IPS-15b (cell line): ENCODE results near the gene LRP1B.
"Not testable (repeated sequence)": the region's sequence is repeated elsewhere in the genome, so short reads cannot be mapped to it uniquely, and the experiment has no call there.

Source experiments
- H3K27me3 ChIP-seq: one replicate; pipeline ENCODE4 v1.6.1; 2013; ENCODE audit warnings: low read length; ENCODE audit not compliant: control insufficient read depth, insufficient read depth
- H3K36me3 ChIP-seq: one replicate; pipeline ENCODE4 v1.6.1; 2013; ENCODE audit warnings: low read length; ENCODE audit not compliant: control insufficient read depth, insufficient read depth
- H3K4me1 ChIP-seq: one replicate; pipeline ENCODE4 v1.6.1; 2013; ENCODE audit warnings: mild to moderate bottlenecking, low read length; ENCODE audit not compliant: control insufficient read depth, insufficient read depth
- H3K4me3 ChIP-seq: one replicate; pipeline ENCODE4 v1.5.1; 2013; ENCODE audit warnings: low read depth, low read length
- H3K9ac ChIP-seq: one replicate; pipeline ENCODE4 v1.6.1; 2013; ENCODE audit warnings: low read depth, mild to moderate bottlenecking, low read length
- H3K9me3 ChIP-seq: one replicate; pipeline ENCODE4 v1.6.1; 2013; ENCODE audit warnings: mild to moderate bottlenecking, low read length; ENCODE audit not compliant: control insufficient read depth, insufficient read depth

LRP1B gene

DNA sequence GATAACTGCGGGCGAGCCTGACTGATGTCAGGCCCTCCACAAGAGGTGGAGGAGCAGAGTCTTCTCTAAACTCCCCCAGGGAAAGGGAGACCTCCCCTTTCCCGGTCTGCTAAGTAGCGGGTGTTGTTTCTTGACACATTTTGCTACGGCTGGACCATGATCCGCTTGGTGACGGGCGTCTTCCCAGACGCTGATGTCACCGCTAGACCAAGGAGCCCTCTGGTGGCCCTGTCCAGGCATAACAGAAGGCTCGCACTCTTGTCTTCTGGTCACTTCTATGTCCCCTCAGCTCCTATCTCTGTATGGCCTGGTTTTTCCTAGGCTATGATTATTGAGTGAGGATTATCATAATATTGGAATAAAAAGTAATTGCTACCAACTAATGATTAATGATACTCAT, 1166.5 kb downstream of the LRP1B start:
- not testable (repeated sequence) for H3K4me1 ChIP-seq, H3K4me3 ChIP-seq, H3K27me3 ChIP-seq

DNA sequence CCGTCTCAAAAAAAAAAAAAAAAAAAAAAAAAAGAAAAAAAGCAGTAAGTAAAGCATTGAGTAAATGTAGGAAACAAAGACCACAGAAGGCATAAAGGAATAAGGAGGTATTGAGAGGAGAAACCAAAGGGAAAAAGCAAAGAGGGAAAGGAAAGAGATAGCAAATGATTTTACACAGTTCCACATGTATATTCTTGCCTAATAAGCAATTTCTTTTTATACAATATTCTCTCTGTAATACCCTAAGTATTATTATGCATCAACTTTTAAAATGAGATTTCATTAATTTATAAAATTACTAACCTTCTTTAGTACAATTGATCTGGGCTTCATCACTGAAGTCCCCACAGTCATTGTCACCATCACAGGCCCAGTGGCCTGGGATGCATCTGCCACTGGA, 1180.9 kb downstream of the LRP1B start:
- no peaks in the 10 kb centered on the region for H3K27me3 ChIP-seq
- H3K4me1 ChIP-seq = peaks cover 5% of the 10 kb centered on the region
- no peaks in the 10 kb centered on the region for H3K36me3 ChIP-seq
- no peak overlapping the region for H3K4me3 ChIP-seq
- no peak overlapping the region for H3K9ac ChIP-seq
- H3K9me3 ChIP-seq = no peaks in the 10 kb centered on the region

More for the DNA sequence above, 1166.5 kb downstream of the LRP1B start:
- not testable (repeated sequence) for H3K36me3 ChIP-seq, H3K9me3 ChIP-seq, H3K9ac ChIP-seq

DNA sequence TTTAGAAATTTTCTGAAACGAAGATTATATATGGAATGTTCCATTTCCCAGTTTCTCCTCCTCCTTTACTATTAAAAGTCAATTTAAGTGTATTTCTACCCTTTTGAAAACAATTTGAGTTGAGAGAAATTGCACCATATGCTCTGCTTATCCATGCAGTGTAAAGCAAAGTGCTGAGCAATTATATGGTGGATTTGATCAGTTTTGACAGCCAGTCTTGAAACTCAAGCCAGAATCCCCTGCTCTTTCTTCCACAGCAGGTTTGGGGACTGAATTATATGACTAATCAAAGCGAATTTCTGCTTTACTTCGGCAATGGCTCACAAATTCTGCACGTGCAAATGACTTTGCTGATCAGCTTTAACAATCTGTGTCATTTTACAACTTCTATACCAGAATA, 1183.6 kb downstream of the LRP1B start:
- no peaks in the 10 kb centered on the region for H3K9me3 ChIP-seq
- H3K4me3 ChIP-seq = no peak overlapping the region
- no peak overlapping the region for H3K9ac ChIP-seq
- H3K27me3 ChIP-seq = no peaks in the 10 kb centered on the region
- peaks cover 9% of the 10 kb centered on the region for H3K4me1 ChIP-seq
- H3K36me3 ChIP-seq = no peaks in the 10 kb centered on the region

DNA sequence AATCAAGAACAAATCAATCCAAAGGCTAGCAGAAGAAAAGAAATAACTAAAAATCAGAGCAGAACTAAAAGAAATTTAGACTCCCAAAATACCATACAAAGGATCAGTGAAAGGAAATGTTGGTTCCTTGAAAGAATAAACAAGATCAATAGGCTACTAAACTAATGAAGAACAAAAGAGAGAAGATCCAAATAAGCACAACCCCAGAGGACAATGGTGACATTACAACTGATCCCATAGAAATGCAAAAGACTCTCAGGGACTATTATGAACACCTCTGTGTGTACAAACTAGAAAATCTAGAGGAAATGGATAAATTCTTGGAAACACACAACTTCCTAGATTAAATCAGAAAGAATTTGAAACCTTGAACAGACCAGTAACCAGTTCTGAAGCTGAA, 1186.9 kb downstream of the LRP1B start:
- Histone ChIP-seq H3K4me1 (peaks cover 3% of the 10 kb centered on the region), H3K36me3 (no peaks in the 10 kb centered on the region), H3K27me3 (no peaks in the 10 kb centered on the region), H3K9me3 (no peaks in the 10 kb centered on the region), H3K9ac (no peak overlapping the region), H3K4me3 (no peak overlapping the region)

DNA sequence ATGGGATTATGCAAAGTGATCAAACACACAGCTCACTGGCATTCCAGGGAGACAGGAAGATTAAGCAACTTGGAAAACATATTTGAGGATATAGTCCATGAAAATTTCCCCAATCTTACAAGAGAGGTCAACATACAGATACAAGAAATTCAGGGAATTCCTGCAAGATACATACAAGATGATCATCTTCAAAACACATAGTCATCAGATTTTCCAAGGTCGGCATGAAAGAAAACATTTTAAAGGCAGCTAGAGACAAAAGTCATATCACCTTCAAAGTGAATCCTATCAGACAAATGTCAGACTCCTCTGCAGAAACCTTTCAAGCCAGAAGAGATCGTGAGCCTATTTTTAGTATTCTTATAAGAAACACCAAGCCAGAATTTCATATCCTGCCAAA, 1188.5 kb downstream of the LRP1B start:
- Histone ChIP-seq H3K4me3 (no peak overlapping the region), H3K9me3 (no peaks in the 10 kb centered on the region), H3K4me1 (peaks cover 3% of the 10 kb centered on the region), H3K27me3 (no peaks in the 10 kb centered on the region), H3K9ac (no peak overlapping the region), H3K36me3 (no peaks in the 10 kb centered on the region)

DNA sequence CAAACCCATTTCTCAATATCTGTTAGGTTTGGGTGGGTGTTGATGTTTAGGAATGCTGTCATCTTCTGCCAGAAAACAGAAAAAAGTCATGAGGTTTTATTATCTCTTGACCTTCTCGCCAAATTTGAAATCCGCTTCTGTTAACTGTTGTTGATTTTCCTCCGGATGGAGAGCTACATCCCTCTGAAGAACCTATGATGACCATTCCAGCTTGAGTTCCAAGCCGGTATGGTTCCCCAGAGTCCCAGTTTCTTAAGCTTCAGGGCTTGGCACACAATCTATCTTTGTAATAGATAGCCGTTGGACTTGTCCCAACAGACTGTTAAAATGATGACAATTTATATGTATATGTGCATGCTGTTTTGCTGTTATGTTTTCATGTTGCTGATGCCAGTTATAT, 1201.0 kb downstream of the LRP1B start:
- H3K36me3 ChIP-seq = no peaks in the 10 kb centered on the region
- H3K9me3 ChIP-seq = no peaks in the 10 kb centered on the region
- H3K27me3 ChIP-seq = no peaks in the 10 kb centered on the region
- no peak overlapping the region for H3K4me3 ChIP-seq
- H3K4me1 ChIP-seq = peaks cover 3% of the 10 kb centered on the region
- no peak overlapping the region for H3K9ac ChIP-seq

DNA sequence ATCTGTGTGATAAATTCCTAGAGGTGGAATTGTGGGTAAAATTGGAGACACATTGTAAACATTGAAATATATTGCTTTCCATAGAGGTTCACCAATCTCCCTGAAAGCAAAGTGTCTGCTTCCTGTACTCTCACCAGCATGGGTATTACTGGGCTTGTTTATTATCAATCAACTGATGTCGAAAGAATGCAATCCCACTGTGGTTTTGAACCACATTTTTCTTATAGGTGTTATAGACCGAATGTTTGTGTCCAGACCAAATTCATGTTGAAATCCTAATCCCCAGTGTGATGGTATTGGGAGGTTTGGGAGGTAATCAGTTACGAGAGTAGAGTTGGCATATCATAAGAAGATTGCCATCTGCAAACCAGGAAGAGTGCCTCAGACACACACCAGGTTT, 1212.4 kb downstream of the LRP1B start:
- Histone ChIP-seq H3K4me3 (no peak overlapping the region), H3K9me3 (no peaks in the 10 kb centered on the region), H3K36me3 (no peaks in the 10 kb centered on the region), H3K27me3 (no peaks in the 10 kb centered on the region), H3K9ac (no peak overlapping the region), H3K4me1 (no peaks in the 10 kb centered on the region)

DNA sequence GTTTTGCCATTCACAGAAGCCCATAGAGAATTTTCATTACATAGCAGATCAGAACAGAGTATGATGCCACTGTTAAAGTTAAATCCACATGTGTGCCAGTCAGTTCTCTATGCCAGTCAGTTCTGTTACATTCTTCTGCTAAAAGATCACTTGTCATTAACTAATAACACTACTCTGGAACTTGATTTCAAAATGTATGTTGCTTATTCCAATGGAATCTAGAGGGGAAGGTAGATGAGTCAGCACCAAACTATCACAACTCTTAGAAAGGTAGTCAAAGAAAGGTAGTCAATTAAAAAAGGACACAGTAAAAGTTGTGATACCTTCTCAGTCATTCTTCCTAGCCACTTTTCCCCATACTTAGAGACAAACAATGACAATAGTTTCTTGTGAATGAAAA, 1214.4 kb downstream of the LRP1B start:
- Histone ChIP-seq H3K27me3 (no peaks in the 10 kb centered on the region), H3K9me3 (no peaks in the 10 kb centered on the region), H3K4me3 (no peak overlapping the region), H3K4me1 (no peaks in the 10 kb centered on the region), H3K36me3 (no peaks in the 10 kb centered on the region), H3K9ac (no peak overlapping the region)

DNA sequence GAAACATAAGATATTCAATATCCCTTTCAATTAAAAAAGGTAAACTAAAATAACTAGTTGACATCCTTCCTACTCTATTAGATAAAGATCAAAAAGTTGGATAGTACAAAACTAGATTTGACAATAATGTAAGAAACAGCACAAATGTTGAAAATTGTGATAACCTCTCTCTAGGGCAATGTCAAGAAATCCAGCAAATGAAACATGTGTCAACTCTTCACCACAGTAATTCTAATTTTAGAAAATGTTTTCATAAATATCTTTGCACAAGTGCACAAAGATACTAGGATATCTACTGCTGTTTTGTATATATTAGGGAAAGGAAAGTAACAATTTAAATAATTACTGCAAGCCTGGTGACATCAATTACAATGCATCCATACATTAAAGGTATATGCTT, 1220.1 kb downstream of the LRP1B start:
- Histone ChIP-seq H3K36me3 (no peaks in the 10 kb centered on the region), H3K9me3 (no peaks in the 10 kb centered on the region), H3K4me3 (no peak overlapping the region), H3K27me3 (peaks cover 23% of the 10 kb centered on the region), H3K4me1 (no peaks in the 10 kb centered on the region), H3K9ac (no peak overlapping the region)

DNA sequence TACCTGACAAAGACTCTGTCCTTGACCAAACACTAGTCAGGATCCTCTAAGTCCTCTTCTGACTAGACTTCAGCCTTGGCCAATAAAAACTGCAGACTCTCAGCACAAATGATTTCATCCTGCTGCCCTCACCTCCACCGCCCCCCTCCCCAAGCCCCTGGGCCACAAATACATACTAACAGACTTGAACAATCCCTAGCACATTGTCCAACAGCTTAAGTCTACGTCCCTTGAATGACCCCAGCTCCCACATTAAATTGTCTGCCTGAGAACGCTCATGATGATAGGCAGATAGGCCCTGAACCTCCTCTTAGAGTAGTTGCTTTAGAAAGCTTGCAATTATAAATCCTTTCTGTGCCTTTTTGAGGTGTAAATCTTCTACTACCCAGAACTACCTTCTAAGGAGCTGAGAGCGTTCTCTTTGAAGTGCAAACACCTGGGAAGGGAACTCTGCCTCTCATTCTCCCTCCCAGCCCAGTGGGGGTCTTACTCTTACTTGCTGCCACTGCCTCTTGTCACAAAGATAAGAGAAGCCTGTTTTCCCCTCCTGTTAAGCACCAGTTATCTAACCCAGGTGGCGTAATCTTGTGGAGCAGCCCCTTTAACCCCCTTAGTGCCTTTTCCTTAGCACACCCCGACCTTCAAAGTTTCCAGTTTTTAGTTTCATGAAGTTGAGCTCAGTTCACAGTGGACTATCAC, 1225.6 kb downstream of the LRP1B start:
- Histone ChIP-seq H3K27me3 (peaks cover 25% of the 10 kb centered on the region), H3K36me3 (no peaks in the 10 kb centered on the region), H3K9ac (no peak overlapping the region), H3K4me3 (no peak overlapping the region), H3K4me1 (peaks cover 9% of the 10 kb centered on the region), H3K9me3 (no peaks in the 10 kb centered on the region)

DNA sequence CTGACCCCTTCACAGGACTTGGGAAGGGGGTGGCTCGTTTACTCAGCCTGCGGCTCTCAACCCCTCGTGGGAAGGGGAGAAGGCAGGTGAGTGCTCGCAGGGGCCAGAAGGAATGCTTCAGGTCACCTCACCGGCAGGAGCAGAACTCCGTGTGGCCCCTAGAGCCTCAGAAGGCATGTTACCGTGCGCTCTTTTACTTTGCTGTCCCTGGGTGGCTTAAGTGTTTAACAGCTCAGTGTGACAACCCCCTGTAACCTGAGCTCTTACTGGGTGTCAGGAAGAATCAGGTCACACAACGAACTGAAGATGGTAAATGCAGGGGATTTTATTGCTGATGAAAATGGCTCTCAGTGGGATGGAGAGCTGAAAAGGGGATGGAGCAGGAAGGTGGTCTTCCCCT, 1235.4 kb downstream of the LRP1B start:
- Histone ChIP-seq H3K4me1 (peaks cover 19% of the 10 kb centered on the region), H3K27me3 (no peaks in the 10 kb centered on the region), H3K9ac (no peak overlapping the region), H3K4me3 (peak overlapping the region; percentile 47), H3K36me3 (no peaks in the 10 kb centered on the region), H3K9me3 (no peaks in the 10 kb centered on the region)

DNA sequence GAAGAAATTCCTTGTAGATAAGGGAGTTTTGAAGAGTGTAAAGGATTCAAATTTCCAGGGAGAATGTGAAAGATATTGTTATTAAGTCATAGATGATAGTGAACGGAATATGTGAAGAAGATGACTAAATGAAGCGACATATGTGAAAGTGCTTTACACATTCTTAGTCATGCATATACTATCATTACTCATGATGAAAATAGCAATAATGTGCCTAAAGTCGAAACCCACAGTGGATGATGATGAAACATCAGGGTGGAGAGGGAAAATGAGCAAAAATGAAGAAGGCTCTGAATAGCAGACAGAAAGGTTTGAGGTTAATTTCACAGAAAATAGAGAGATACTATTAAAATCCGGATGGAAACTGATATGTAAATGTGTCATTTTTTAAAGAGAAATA, 1237.1 kb downstream of the LRP1B start:
- H3K4me3 ChIP-seq = no peak overlapping the region
- no peak overlapping the region for H3K9ac ChIP-seq
- H3K9me3 ChIP-seq = no peaks in the 10 kb centered on the region
- no peaks in the 10 kb centered on the region for H3K27me3 ChIP-seq
- peaks cover 19% of the 10 kb centered on the region for H3K4me1 ChIP-seq
- no peaks in the 10 kb centered on the region for H3K36me3 ChIP-seq
